Measurements from ENCODE around the gene TET2.

Gene TET2

DNA sequence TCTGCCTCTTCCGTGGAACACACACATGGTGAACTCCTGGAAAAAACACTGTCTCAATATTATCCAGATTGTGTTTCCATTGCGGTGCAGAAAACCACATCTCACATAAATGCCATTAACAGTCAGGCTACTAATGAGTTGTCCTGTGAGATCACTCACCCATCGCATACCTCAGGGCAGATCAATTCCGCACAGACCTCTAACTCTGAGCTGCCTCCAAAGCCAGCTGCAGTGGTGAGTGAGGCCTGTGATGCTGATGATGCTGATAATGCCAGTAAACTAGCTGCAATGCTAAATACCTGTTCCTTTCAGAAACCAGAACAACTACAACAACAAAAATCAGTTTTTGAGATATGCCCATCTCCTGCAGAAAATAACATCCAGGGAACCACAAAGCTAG lies 87.9 kb downstream of the TET2 start:
- no peak for DNase-seq (ENCODE audit: low spot score)

DNA sequence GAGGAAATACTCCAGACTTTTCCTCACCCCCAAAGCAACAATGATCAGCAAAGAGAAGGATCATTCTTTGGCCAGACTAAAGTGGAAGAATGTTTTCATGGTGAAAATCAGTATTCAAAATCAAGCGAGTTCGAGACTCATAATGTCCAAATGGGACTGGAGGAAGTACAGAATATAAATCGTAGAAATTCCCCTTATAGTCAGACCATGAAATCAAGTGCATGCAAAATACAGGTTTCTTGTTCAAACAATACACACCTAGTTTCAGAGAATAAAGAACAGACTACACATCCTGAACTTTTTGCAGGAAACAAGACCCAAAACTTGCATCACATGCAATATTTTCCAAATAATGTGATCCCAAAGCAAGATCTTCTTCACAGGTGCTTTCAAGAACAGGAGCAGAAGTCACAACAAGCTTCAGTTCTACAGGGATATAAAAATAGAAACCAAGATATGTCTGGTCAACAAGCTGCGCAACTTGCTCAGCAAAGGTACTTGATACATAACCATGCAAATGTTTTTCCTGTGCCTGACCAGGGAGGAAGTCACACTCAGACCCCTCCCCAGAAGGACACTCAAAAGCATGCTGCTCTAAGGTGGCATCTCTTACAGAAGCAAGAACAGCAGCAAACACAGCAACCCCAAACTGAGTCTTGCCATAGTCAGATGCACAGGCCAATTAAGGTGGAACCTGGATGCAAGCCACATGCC lies 89.7 kb downstream of the TET2 start:
- no peak for DNase-seq (ENCODE audit: low spot score)

DNA sequence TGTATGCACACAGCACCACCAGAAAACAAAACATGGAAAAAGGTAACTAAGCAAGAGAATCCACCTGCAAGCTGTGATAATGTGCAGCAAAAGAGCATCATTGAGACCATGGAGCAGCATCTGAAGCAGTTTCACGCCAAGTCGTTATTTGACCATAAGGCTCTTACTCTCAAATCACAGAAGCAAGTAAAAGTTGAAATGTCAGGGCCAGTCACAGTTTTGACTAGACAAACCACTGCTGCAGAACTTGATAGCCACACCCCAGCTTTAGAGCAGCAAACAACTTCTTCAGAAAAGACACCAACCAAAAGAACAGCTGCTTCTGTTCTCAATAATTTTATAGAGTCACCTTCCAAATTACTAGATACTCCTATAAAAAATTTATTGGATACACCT lies 90.2 kb downstream of the TET2 start:
- DNase-seq (ENCODE audit: low spot score): no peak

DNA sequence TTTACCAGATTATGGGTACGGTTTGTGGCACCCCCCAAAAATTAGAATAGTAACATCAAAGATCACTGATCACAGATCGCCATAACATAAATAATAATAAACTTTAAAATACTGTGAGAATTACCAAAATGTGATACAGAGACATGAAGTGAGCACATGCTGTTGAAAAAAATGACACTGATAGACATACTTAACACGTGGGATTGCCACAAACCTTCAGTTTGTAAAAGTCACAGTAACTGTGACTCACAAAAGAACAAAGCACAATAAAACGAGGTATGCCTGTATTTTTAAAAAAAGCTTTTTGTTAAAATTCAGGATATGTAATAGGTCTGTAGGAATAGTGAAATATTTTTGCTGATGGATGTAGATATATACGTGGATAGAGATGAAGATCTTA lies 93.4 kb downstream of the TET2 start:
- no peak for DNase-seq (ENCODE audit: low spot score)

DNA sequence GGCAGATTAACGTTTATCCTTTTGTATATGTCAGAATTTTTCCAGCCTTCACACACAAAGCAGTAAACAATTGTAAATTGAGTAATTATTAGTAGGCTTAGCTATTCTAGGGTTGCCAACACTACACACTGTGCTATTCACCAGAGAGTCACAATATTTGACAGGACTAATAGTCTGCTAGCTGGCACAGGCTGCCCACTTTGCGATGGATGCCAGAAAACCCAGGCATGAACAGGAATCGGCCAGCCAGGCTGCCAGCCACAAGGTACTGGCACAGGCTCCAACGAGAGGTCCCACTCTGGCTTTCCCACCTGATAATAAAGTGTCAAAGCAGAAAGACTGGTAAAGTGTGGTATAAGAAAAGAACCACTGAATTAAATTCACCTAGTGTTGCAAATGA lies 94.8 kb downstream of the TET2 start:
- DNase-seq (ENCODE audit: low spot score): no peak

DNA sequence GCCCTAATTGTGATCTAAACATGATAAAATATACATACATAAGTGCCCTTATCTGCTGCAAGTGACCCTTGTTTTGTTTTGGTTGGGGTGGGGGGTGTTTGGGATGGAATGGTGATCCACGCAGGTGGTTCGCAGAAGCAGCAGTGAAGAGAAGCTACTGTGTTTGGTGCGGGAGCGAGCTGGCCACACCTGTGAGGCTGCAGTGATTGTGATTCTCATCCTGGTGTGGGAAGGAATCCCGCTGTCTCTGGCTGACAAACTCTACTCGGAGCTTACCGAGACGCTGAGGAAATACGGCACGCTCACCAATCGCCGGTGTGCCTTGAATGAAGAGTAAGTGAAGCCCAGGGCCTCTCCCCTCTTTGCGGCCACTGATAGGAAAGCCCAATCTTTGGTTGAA lies 96.8 kb downstream of the TET2 start:
- no peak for DNase-seq (ENCODE audit: low spot score)

DNA sequence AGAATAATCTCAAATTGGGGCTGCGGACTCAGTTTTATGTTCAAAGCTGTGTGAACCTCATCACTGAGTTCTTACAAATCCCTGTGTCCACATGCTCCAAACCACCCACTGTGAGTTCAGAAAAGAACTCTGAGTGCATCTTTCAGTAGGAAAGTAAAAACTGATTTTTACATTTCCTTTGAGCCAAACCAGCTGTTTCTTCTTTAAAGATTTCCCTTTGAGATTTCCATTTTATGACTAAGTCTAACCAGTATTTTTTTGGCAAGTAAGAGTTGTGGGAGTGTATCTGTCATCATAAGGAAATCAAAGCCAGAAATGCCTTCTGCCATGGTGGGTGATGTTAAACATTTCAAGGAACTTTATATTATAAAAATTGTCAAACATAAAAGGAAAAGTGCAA lies 100.0 kb downstream of the TET2 start:
- DNase-seq (ENCODE audit: low spot score): no peak

DNA sequence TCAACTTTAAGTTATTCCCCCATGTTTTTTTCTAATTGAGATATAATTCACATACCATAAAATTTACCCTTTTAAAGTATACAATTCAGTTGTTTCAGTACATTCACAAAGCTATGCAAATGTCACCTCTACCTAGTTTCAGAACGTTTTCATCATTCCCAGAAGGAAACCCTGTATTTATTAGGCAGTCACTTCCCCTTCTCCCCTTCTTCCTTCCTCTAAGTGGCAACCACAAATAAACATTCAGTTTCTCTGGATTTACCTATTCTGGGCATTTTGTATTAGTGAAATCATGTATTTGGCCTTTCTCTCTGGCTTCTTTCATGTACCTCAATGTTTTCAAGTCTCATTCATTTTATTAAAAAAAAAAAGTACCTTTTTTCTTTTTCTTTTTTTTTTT lies 101.9 kb downstream of the TET2 start:
- no peak for DNase-seq (ENCODE audit: low spot score)

DNA sequence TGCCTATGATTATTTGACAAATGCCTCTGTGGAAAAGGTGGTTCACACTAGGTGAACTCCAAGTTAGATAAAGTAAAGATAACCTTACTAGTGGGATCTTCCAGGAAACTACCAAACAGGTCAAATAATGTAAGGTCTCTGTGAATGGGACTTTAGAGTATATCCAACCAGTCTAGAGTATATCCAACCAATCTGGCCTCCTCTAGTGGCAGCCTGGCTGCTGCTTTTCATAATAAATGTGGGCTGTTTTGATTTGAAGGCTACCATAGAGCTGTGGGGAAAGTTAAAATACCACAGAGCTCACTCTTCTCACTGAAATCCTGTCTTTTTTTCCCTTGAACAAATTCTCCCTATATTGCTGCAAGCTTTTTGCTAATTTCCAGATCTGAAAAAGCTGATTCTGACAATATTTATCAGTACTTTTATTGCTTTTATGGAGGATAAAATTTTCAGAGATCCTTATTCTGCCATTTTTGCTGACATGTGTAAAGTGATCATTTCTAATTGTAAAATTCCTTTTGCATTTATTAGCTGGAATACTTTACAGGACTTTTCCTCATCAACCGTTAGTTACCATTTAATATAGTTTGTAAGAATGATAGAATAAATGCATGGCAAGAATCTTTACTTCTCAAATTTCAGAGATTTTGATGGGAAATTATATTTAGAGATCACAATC lies 111.3 kb downstream of the TET2 start:
- no peak for DNase-seq (ENCODE audit: low spot score)

DNA sequence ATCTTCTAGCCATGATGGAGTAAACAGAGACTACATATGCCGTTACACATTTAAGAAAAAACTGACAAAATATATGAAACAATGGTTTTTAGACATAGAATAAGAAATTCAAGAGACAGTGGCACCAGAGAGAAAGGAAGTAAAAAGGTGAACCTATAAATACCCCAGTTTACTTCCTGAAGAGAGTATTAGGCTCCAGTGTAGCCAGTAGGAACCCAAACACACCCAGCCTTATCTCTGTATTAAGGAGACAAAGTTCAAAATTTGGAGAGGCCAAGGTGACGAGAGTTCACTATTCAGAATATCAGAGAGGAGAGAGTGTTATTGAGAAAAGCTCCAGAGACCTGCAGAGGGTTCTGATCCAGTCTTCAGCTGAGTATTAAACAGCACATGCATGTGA lies 119.0 kb downstream of the TET2 start:
- no peak for DNase-seq (ENCODE audit: low spot score)

DNA sequence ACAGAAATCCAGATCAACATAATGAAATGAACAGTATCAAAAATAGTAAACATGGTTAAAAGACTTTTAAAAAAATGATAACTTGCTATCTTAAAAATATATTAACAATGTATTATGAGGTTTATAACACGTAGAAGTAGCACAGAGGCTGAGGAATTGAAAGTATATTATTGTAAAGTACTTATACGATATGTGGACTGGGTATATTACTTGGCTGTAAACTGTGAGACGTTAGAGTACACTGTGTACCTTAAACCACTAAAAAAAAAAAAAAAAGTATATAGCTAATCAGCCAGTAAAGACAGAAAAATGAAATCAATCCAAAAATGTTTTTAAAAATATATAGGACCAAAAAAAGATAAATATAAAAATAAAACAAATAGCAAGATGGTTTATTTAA lies 120.6 kb downstream of the TET2 start:
- no peak for DNase-seq (ENCODE audit: low spot score)

DNA sequence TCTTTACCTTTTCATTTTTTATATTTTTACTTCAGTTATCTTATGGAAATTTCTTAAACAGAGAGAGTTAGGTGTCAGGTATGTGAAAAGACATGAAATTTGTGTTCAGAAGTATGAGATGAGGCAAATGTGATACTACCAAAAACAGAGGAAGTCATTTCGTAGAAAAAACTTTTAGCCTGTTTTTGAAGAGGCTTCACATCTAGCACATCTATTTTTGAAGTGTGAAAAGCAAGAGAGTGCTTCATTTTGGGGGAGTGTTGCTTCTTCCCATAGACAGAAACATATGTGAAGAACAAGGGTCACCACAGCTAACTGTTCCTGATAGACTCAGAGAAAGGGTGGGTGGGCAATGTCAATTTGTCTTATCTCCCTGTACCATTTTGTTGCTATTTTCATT lies 125.3 kb downstream of the TET2 start:
- DNase-seq (ENCODE audit: low spot score): no peak

DNA sequence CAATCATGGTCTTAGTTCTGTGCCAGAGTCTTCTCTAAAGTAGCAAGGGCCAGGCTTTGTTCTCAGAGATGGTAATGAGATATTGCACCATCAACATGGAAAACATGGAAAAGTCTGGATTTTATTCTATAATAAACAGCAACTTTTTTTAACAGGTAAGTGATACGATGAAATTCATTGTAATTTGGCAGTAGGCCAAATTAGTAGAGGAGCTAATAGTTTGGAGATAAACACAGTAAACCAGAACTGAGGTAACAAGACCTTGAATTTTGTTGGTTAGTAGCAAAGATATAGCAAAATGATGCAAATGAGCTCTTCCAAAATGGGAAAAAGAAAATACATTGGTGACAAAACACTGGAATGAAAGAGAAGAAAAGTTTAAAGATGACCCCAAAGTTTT lies 126.6 kb downstream of the TET2 start:
- no peak for DNase-seq (ENCODE audit: low spot score)

DNA sequence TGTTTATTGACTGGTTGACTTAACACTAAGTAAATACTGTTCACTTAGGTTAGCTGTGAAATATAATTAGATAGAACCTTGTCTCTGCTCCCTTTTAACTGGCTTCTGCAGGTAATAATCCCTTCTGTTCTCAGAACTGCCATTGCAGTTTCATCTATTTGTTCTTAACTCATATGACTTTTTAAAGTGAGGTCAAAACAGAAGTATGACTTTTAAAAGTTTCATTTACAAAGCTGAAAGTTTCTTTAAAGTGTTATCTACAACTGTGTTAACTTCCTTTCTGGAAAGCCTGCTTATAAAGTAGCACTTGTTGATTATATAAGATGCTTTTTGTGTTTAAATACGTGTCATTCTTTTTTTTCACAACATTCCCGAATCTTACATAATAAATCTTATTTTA lies 127.4 kb downstream of the TET2 start:
- no peak for DNase-seq (ENCODE audit: low spot score)

DNA sequence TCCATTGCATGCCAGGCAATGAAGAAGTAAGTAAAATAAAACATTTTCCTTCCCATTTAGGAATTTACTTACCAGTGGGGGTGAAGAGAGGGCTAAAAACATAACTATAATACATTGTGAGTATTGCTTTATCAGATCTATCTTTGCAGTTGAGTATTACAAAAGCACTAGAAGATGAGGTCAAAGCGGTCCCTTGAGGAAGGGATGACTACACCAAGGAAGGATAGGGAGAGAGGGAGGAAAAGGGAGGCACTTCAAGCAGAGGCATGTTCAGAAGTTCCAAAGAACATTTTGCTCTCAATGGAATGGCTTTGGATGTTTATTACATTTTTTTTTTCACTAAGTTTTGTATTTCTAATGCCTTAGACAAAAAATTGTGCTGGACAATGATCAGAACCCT lies 127.8 kb downstream of the TET2 start:
- no peak for DNase-seq (ENCODE audit: low spot score)

DNA sequence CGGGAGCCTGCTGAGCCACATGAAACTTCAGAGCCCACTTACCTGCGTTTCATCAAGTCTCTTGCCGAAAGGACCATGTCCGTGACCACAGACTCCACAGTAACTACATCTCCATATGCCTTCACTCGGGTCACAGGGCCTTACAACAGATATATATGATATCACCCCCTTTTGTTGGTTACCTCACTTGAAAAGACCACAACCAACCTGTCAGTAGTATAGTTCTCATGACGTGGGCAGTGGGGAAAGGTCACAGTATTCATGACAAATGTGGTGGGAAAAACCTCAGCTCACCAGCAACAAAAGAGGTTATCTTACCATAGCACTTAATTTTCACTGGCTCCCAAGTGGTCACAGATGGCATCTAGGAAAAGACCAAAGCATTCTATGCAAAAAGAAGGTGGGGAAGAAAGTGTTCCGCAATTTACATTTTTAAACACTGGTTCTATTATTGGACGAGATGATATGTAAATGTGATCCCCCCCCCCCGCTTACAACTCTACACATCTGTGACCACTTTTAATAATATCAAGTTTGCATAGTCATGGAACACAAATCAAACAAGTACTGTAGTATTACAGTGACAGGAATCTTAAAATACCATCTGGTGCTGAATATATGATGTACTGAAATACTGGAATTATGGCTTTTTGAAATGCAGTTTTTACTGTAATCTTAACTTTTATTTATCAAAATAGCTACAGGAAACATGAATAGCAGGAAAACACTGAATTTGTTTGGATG lies 129.9 kb downstream of the TET2 start:
- no peak for DNase-seq (ENCODE audit: low spot score)

DNA sequence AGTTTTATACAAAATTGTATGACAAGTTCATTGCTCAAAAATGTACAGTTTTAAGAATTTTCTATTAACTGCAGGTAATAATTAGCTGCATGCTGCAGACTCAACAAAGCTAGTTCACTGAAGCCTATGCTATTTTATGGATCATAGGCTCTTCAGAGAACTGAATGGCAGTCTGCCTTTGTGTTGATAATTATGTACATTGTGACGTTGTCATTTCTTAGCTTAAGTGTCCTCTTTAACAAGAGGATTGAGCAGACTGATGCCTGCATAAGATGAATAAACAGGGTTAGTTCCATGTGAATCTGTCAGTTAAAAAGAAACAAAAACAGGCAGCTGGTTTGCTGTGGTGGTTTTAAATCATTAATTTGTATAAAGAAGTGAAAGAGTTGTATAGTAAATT lies 131.0 kb downstream of the TET2 start:
- DNase-seq (ENCODE audit: low spot score): no peak

DNA sequence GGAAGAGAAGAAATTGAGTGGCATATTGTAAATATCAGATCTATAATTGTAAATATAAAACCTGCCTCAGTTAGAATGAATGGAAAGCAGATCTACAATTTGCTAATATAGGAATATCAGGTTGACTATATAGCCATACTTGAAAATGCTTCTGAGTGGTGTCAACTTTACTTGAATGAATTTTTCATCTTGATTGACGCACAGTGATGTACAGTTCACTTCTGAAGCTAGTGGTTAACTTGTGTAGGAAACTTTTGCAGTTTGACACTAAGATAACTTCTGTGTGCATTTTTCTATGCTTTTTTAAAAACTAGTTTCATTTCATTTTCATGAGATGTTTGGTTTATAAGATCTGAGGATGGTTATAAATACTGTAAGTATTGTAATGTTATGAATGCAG lies 132.6 kb downstream of the TET2 start:
- DNase-seq (ENCODE audit: low spot score): no peak

DNA sequence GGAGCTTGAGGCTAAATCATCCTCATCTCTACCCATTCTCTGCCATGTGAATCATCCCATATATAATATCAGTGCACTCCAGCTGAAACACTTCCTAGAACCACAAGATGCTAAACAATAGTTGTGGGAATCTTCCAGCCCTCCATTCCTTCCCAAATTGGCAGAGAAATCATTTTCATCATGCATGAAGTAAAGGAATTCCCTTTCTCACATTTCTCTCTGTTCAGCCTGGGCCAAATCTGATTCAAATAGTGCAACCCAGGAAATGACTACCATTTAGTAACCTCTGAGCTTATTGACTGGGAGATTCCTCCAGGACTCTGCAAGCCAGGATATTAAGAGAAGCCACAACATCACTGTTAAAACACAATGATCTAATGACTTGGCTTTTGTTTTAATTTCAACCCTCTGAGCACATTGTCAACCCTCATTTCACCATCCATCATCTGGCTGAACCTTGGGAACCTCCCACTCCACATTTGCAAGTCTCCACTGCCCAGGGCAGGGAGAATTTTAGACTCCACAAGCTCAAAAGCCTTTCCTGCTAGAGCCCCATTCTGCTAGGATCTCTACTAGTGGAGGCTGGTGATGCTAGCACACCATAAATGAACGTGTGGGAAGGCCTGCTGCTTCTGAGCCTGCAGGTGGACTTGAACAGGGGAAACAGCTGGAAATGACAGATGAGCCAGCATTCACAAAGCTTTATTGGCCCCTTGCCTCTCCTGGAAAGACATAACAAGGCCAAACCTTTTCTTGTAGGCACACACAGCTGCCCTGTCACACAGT lies 133.9 kb downstream of the TET2 start:
- DNase-seq (ENCODE audit: low spot score): no peak

DNA sequence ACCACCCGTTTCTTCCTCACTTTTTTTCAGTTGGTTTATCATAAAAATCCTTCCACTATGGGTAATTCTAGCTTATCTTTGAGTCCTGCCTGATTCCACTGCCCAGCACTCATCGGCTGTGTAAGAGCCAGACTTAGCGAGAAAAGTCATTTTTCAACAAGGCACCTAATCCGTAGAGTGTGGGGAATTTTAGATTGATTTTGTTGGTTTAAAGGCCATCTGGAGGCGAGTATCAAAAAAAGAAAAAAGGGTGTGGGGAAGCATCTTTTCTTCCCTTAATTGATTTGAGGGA lies 134.4 kb downstream of the TET2 start:
- DNase-seq (ENCODE audit: low spot score): no peak

DNA sequence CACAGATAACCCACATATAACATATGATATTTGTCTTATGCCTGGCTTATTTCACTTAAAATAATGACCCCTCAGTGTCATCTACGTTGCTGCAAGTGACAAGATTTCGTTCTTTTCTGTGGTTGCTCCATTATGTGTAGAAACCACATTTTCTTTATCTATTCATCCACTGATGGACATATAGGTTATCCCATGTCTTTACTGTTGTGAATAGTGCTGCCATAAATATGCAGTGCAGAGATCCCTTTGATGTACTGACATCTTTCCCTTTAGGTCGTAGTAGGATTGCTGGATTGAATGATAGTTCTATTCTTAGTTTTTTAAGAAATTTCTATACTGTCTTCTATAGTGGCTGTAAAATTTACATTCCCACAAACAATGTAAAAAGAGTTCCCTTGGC lies 135.8 kb downstream of the TET2 start:
- DNase-seq (ENCODE audit: low spot score): no peak

DNA sequence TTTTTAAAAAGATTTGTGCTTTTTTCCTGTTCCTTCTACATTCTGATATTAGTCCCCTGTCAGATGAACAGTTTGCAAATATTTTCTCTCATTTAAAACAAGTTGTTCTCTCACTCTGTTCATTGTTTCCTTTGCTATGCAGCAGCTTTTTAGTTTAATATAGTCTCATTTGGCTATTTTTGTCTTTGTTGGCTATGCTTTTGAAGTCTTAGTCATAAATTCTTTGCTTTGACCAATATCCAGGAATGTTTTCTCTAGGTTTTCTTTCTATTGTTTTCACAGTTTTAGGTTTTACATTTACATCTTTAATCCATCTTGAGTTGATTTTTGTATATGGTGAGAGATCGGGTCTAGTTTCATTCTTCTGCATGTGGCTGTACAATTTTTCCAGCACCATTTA lies 136.8 kb downstream of the TET2 start:
- no peak for DNase-seq (ENCODE audit: low spot score)

DNA sequence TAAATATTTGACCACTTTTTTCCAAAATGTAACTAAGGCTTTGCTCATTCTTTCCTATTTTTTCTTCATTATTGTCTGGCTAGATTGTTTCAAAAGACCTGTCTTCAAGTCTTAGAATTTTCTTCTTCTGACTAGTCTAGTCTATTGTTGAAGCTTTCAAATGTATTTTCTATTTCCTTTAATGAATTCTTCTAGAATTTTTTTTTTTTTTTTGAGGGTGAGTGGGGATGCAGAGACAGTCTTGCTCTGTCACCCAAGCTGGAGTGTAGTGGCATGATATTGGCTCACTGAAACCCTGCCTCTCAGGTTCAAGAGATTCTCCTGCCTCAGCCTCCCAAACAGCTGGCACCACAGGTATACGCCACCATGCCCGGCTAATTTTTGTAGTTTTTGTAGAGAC lies 141.4 kb downstream of the TET2 start:
- no peak for DNase-seq (ENCODE audit: low spot score)

Data from CD4-positive, alpha-beta T cell treated with Interleukin-6 at 100 ng/mL for 8 hours (primary cell).